ENCODE data around the gene GPC5.
"Not testable (repeated sequence)": the region's sequence is repeated elsewhere in the genome, so short reads cannot be mapped to it uniquely, and the experiment has no call there.

GPC5 gene

DNA sequence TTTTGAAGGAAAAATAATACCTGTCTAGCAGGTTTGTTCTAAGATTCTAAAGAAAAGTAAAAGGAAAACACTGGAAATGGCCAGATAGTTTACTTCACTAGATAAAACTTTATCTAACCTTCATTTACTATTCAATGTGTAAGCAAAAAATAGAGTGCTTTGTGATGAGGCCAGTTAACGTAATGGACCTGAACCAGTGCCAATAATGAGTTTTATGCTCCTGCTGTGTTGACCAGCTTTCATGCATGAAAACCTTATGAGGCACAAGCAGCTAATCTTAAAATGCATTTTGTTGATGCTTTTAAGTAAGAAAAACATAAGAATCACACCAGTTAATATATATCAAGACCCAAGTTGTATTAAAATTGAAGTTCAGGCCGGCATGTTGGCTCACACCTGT, 1211.0 kb downstream of the GPC5 start:
- DNase-seq: no peak

DNA sequence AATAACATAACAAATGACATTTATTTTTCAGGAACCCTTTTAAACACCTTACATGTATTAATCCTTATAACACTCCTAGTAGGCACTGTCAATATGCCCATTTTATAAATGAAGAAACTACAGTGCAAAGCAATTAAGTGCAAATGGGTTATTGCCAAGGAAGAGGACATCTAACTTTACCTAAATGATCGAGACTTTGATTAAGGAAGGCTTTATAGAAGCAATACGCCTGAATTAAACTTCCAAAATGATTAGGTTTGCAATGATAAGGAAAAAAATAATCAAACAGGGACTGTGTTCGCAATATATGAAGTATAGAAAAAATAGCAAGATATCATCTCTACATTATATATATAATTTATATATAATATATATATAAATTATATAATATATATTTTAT, 1214.5 kb downstream of the GPC5 start:
- DNase-seq: no peak

DNA sequence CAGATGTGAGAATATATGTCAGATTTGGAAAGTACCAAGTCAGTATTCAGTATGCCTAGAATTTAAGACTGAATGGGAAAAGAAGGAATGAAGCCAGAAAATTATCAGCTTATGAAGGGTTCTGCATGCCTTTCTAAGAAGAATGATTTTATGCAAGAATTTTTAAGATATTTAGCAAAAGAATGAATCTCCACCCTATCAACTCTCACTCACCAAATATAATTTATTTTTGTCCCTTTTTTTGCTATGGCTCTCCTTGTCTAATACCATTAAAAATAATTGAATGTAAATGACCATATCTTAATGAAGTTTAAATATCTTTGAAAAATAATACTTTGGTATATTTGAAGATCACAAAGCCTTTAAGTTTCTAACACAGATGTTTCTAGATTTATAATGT, 1215.5 kb downstream of the GPC5 start:
- DNase-seq: no peak

DNA sequence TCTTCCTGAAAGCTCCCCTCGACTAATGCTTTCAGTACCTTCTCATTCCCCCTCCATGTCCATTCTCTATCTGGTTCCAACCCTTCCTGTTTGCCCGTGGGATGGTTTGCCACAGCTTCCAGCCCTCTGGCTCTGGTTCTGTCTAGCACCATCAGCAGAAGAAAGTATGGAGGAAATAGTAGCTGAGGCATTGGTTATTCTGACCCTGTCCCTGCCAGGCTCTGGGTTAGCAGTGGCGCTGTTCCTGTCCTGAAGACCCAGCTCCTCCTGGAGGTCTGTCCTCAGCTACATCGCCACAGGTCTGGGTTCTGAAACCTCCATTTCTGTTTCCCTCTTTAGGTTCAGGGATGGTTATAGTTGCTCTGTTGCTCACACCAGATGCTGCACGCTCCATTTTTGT, 1223.6 kb downstream of the GPC5 start:
- DNase-seq: no peak

DNA sequence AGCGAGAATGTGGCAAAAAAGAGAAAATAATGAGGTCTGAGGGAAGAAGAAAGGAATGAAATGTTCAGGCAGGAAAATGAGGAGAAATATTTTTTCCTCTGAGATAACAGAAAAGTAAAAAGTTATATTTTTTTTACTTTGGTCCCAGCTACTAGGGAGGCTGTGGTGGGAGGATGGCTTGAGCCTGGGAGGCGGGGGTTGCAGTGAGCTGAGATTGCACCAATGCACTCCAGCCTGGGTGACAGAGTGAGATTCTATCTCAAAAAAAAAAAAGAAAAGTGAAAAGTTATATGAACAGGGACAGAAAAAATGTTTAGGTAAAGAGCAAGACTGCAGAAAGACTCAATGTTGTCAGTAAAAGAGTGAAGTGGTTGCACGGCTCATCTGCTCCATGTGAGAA, 1224.5 kb downstream of the GPC5 start:
- no peak for DNase-seq

DNA sequence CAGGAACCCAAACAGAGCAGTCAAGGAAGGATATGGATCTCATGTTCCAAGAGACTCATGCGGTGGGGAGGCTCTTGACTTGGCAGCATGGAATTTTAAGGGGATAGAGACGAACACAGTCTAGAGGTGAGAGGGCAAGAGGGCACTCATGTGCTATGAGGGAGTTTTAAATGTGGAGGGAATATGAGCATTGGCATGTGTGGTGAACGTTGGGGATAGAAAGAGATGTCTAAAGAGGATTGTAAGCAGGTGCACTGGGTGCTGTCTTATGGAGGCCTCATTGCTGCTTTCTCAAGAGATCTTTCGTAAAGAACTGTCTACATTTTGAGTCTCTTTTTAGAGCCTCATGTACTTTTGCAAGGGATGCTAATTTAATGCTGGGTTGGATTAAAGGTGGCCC, 1227.9 kb downstream of the GPC5 start:
- DNase-seq: no peak

DNA sequence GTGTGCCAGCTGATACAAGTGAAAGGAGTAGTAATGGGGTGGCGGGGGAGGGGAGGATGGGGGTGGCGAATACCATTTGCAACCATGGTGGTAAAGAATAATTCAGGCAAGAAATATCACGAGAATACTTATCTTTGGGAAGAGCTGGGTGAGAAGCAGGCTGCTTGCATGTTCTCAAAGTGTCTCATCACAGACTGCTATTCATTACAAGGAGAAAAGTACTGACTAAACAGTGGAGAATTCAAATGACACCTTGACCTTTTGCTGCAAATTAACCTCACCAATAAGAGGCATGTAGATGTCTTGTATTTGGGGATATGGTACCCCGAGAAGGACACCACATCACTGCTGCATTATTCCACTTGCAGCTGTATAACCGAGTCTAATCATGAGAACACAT, 1242.5 kb downstream of the GPC5 start:
- no peak for DNase-seq

DNA sequence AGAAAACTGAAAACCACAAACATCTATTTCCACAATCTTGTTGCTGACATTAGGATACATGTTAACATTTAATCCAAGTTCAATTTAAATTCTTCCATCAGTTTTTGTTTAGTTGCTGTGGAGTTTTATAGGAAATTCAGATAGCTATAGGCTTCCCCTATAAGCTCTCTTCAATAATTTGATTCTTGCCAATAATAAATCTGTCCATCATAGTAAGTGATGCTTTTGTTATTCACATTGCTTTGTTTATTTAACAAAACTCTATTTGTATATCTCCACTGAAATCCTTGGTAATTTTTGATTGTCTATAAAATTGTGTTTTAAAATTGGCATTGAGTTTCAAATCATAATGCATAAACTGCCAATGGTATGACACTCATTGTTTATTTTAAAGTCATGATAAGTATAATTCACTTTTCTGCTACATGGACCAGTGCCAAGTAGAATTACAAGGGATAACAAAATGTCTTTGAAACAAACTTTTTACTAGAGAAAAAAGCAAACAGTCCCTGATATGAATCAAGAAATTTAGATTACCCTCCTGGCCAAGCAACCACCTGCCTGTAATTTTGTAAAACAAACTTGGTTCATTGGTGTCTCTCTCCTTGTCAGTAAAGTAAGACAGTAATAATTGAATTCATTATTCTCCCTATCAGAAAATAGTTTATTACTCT, 1250.9 kb downstream of the GPC5 start:
- no peak for DNase-seq

DNA sequence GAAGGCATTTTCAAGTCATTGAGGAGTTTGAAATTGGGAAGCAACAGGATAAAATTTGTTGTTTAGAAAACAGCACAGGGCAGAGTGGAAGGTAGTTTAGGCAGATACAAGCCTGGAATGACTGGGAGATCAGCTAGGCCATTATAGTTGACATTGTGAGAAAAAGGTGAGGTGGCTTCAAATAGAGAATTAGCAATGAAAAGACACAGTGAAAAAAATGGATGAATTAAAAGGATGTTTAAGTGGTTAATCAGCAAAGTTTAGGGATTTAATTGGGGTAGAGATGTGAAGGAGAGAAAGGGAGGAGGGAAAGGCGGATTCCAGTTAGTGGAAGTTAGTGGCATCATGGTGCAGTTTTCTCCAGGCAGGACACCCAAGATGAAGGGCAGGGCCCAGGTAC, 1257.7 kb downstream of the GPC5 start:
- no peak for DNase-seq

DNA sequence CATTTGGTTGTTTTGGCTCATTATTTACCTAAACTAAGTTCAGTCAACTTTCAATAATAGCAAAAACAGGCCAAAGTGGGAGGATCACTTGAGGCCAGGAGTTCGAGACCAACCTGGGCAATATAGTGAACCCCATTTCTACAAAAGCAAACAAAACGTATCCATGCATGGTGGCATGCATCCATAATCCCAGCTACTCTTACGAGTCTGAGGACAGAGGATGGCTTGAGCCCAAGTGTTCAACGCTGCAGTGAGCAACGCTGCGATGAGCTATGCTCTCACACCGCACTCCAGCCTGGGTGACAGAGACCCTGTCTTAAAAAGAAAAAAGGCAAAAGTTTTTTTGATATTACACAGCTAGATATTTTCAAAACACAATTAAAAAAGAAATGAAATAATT, 1258.2 kb downstream of the GPC5 start:
- DNase-seq: no peak

DNA sequence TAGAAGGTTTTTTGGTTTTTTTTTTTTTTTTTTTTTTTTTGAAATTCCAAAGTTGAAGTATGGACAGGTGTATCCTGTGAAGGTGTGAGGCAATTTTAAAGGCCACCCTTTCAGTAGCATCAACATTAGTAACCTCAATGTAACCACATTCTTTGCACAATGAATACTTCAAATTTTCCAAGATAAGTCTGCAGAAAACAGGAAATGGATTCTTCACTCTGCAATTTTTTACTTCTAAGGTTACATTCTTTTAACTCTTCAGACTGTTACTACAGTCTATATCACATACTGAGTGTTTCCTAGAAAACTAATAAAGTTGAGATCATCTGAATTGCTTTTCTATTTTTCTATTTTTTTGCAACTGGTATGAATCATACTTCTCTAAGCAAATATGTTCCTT, 1259.1 kb downstream of the GPC5 start:
- DNase-seq: no peak

DNA sequence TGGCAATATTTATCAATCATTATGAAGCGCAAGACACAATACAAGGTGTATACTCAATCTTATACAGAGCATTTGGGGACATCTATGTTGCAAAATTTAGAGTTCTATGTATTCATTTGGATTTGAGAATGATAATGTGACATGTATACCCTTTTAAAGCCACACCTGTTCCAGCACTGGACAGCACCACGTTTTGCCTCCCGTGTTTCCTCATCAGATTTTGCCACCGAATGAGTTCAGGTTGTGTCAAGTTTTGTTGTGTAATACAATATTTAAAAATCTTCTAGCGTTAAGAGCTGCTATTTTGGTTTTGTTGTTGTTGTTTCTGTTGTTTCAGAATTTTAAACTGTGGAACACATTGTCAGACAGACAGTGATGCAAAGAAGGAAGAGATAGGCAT, 1259.9 kb downstream of the GPC5 start:
- no peak for DNase-seq

DNA sequence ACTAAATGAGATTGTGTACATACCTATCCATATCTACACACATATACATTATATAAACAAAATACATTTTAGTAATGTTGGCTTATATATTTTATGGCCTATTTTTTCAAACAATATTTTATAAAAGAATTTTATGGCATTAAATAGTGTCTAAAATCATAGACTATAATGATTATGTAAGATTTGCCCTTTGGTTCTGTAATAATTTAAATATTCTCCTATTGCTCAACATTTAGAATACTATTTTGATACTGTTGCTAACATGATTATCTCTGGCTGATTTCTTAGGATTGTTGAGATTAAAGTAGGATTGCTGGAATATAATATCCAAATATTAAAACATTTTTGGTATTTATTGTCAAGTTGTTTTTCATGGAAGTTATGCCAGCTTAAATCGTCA, 1263.0 kb downstream of the GPC5 start:
- no peak for DNase-seq

DNA sequence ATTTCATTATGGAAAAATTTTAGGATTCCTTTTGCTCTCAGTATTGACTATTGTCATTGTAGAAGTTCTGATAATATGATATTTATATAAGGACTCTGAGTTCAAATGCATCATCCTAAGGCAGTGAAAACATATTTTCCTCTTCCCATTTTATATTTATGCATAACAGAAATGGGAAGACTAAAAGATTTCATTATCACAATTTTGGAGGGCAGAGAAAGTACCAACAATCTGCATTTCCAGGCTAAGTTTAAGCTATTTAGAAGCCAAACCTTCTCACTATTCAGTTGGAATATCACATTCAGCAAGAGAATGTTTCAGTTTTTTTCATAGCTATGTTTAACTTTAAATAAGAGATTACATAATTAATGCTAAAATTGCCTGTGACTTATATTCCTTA, 1269.7 kb downstream of the GPC5 start:
- no peak for DNase-seq

DNA sequence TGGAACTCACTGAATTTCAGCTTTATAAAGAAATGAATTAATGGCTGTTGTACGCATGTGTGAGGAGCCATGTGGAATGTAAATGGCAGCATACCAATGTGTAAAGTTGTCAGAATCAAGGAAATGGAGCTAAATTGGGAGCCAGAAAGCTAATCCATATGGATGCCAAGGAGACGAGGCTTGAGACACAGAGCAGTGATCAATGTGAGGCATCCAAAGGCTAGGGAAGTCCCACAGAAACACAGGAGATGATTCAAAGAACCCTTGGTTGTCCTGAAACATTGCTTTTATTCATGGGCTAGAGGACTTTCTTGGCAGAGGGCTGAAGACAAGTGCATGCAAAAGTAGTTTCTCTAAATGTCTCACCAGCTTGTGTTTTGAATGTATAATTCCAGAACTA, 1271.7 kb downstream of the GPC5 start:
- DNase-seq: no peak

DNA sequence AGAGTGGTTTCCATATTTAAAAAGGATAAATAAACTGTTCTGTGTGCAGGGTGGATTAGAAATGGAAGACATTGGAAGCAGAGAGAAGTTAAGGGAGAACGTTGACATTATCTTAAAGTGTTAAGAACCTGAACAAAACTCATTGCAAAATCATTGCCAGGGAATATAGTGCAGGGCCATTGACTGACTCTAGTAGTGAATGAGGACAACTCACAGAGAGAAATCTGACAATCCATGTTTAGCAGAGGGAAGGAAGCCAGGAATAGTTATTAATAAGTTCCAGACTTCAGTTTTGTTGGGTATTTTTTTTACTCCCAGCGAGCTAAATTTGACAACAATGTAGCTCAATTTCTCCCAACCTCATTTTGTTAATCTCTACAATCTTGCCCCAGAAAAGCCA, 1273.4 kb downstream of the GPC5 start:
- no peak for DNase-seq

DNA sequence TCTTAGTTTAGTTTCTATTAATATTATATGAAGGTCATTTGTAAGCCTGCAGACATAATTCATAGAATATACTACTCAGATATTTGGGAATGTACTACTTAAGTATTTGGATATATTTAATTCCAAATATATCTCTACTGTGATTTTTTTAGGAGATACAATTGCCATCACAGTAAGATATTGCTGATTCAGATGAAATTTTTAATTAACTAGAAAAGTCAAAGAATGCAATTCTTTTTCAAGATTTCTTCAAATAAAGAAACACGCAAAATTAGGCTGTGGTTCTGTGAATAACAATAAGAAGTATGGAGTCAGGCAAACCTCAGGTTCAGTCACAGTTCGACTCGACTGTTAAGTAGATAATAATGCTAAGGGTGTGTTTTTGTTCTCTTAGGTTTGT, 1277.8 kb downstream of the GPC5 start:
- DNase-seq: no peak

DNA sequence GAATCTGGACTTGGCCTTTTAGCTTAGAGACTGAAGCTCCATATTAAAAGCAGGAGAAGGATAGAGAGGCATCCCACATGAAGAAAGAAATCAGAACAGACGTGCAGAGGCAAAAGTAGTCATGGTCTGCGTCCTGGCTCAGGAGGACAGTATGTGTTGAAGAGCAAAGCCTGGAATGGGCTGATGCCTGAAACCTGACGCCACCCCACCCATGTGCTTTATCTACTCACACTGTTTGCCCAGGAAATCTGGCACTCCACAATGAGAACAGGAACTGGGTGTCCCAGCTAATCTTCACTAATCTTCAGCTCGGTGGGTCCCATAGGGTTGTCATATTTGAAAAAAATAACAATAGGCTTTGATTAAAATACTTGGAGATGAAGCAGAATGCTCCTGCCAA, 1279.2 kb downstream of the GPC5 start:
- DNase-seq: no peak

DNA sequence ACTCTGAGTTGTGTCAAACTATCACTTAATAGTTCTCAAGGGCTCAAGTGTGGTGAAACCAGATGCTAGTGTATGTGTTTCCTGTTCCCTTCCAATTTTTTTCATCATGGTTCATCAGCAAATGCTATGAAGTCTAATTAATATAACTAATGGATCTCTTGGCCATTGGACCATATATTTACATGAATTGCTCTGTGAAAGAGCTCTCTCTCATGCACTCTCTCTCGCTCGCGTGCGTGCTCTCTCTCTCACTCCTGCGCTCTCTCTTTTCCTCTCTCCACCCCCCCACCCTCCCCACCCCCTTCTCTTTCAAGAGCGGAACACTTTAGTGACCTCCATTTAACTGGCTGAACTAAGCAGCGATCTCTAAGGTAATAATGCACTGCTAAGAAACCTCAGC, 1281.2 kb downstream of the GPC5 start:
- no peak for DNase-seq

DNA sequence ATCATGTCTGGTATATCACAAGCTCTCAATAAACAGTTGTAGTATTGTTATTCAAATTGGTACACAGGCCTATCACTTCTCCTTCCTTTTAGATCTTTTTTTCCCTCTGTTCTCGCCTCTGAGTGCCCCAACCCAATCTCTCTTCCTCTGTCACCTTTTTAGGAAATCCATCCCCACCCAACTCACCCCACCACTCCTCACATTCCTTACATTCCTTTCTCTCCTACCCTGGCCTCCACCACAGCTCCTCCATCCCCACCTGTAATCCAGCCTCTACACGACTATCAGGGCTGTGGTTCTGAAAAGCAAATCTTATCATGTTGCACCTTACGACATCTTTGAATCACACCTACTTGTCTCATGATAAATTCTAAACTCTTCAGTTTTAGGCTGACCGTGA, 1282.8 kb downstream of the GPC5 start:
- no peak for DNase-seq

DNA sequence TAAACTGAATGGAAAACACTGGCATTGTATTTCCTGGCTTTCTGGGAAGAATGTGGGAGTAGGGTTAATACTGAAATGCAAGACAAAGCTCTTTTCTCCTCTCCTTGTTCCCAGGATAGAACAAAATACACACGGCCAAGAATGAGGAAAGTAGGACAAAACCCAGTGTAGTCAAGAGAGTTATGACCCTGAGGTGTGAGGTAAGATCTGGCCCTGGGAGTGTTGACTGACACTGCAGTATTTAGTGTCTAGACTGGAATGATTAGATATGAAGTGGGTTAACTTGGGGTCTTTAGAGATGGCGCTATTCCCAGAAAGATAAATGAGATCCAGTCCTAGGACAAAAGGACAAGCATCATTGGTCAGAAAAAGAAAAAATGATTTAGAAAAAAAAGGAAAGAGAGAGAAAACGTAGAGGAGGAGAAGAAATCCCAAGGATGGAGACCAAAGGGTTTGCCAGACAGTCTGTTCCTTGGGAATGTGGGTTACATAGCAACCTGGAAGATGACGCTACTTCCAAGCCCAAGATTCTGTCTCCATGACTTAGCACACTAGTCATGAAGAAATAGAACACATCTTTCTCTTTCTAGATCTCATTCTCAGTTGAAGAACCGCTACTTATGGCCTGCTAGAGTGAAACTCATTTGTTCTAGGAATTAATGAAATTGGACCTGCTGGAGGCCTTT, 1284.6 kb downstream of the GPC5 start:
- DNase-seq: no peak

DNA sequence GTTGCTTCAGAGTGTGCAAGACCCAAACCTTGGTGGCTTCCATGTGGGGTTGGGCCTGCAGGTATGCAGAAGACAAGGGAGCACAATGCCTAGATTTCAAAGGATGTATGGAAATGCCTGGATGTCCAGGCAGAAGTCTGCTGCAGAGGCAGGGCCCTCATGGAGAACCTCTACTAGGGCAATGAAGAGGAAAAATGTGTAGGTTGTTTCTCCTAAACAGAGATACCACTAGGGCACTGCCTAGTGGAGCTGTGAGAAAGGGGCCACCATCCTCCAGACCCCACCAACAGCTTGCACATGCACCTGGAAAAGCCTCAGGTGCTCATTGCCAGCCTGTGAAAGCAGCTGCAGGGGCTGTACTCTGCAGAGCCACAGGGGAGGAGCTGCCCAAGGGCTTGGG, 1295.6 kb downstream of the GPC5 start:
- no peak for DNase-seq

DNA sequence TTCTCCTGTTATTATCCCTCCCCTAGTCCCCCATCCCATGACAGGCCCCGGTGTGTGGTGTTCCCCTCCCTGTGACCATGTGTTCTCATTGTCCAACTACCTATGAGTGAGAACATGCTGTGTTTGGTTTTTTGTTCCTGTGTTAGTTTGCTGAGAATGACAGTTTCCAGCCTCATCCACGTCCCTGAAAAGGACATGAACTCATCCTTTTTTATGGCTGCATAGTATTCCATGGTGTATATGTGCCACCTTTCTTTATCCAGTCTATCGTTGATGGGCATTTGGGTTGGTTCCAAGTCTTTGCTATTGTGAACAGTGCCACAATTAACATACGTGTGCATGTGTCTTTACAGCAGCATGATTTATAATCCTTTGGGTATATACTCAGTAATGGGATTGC, 1297.4 kb downstream of the GPC5 start:
- DNase-seq: not testable (repeated sequence)

DNA sequence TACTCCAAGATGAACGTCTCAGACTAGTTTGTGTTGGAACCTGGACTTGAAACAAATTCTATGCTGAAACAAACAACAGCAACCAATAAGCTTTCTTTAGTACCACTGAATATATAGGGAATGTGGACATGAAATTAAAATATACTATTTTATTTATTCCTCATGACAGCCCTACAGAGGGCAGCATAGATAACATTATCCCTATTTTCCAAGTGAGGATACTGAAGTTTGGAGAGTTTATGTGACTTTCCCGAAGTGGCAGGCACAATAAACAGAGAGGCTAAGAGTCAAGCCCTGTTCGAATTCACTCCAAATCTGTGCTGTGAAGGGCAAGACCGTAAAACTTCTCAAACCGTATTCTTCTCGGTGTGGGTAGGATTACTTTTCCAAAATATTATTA, 1318.3 kb downstream of the GPC5 start:
- DNase-seq: no peak

DNA sequence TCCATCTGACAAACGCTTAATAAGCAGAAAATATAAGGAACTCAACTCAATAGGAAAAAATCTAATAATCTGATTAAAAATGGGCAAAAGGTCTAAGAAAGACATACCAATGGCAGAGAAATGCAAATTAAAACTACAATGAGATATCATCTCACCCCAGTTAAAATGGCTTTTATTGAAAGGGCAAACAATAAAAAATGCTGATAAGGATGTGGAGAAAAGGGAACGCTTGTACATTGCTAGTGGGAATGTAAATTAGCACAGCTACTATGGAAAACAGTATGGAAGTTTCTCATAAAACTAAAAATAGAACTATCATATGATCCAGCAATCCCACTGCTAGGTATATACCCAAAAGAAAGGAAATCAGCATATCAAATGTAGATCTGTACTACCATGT, 1319.4 kb downstream of the GPC5 start:
- no peak for DNase-seq

Measured in NCI-H2171 (cell line).